Measurements from ENCODE around the gene FLNB. TPM values are rescaled to one million over a fixed set of nuclear protein-coding genes. Genes with fewer than 3 reads are reported as not detected.

Gene FLNB
- total and polyA plus RNA-seq, 2 of the 8 experiments (the other 6 are each of a cell fraction or from before 2014, with no cell fraction given): 72.3 to 118 TPM

DNA sequence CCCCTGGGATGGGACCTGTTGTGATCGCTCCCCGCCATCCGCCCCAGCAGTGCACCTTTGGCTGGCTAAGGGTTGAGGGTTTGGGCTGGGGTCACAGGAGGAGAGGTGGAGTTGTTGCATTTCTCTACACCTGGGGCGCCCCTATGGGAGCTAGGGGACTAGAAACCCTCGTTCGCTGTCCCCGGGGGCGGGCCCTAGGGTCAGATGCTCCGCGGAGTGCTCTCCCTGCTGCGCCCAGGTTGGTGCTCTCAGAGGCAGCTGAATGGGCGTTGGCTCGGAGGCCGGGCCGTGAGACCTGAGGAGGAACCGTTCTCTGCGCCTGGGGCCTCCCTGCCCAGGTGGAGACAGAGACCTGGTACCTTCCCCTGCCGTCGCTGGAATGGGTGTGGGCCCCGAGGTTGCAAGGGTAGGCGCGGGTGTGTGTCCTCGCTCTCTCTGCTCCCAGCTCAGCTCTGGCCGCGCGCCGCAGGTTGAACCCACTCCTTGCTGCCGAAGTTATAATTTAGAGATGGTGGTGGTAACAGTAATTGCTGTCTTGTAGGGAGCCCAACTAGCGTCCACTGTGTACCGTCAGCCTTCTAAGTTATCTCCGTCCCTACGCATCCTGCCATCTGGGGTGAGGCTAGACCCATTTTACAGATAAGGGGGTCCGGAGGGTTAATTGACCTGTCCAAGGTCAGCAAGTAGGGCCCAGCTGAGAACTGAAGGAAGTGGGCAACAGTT is 965 bp downstream of the FLNB start:
- Histone ChIP-seq H2AK5ac (ENCODE audit: low read depth, low read length) (no peak overlapping the region; the same call in 1 of the 2 replicates), H2BK5ac (ENCODE audit: low read depth, low read length) (peak overlapping the region; percentile 99), H2BK120ac (replicated peaks; ENCODE audit: low read depth, low read length) (no peak overlapping the region), H3K9ac (replicated peaks in 1 of 4; ENCODE audit: extremely low read depth in 1 of 4, low read depth in 3 of 4, low read length in 3 of 4) (peak overlapping the region; percentile 38 to 90 (median 65); a peak in 6 of 7 replicates), H2AFZ (ENCODE audit: low read length) (no peak overlapping the region), H2BK15ac (ENCODE audit: low read length) (no peak overlapping the region), H3K79me1 (ENCODE audit: low read depth, low read length) (peaks cover 9% of the 10 kb centered on the region; the same call in 1 of the 2 replicates), H3K79me2 (ENCODE audit: control insufficient read depth in 1 of 2, insufficient read depth in 2 of 2, low read length in 2 of 2) (peaks cover 35 to 59% of the 10 kb centered on the region in 2 experiments), H3K4me1 (replicated peaks in 1 of 4; ENCODE audit: control insufficient read depth in 3 of 4, insufficient read depth in 4 of 4, low read length in 3 of 4) (peaks cover 5 to 22% (median 5%) of the 10 kb centered on the region in 4 experiments; a peak in 6 of 7 replicates), H3K23me2 (ENCODE audit: low read depth, low read length) (peaks cover 12% of the 10 kb centered on the region; the same call in 1 of the 2 replicates), H4K91ac (replicated peaks; ENCODE audit: insufficient read length, low read length) (no peak overlapping the region), H4K5ac (ENCODE audit: insufficient read length, low read depth, low read length) (peak overlapping the region; percentile 83), H3K4ac (replicated peaks; ENCODE audit: insufficient read length, low read depth, low read length) (no peak overlapping the region), H3K23ac (ENCODE audit: insufficient read length) (no peak overlapping the region), H4K8ac (ENCODE audit: extremely low read depth, insufficient read depth, low read length) (peak overlapping the region; percentile 72; the same call in 1 of the 2 replicates), H3K27me3 (replicated peaks in 1 of 4; ENCODE audit: control insufficient read depth in 3 of 4, extremely low read depth in 1 of 4, insufficient read depth in 3 of 4, low read length in 3 of 4) (no peaks in the 10 kb centered on the region), H3K4me2 (ENCODE audit: insufficient read depth in 1 of 2, low read depth in 2 of 2, low read length in 2 of 2) (peak overlapping the region; percentile 89 to 99), H3K27ac (ENCODE audit: low read depth, low read length) (no peak overlapping the region), H2BK20ac (ENCODE audit: low read length) (no peak overlapping the region), H3K9me3 (ENCODE audit: insufficient read depth in 2 of 2, low read depth in 1 of 2, low read length in 1 of 2) (no peaks in the 10 kb centered on the region), H3K36me3 (ENCODE audit: control insufficient read depth in 2 of 4, insufficient read depth in 4 of 4, low read length in 3 of 4) (no peaks in the 10 kb centered on the region), H4K20me1 (replicated peaks in 1 of 2; ENCODE audit: control insufficient read depth in 1 of 2, insufficient read depth in 2 of 2, low read length in 2 of 2) (peaks cover 9 to 21% of the 10 kb centered on the region in 2 experiments), H3K14ac (ENCODE audit: insufficient read length) (no peak overlapping the region), H3K56ac (replicated peaks; ENCODE audit: insufficient read length, low read depth, low read length) (no peak overlapping the region), H3K18ac (ENCODE audit: extremely low read depth, low read length) (no peak overlapping the region), H3K4me3 (ENCODE audit: extremely low read depth in 1 of 4, insufficient read depth in 2 of 4, low read depth in 3 of 4, low read length in 4 of 4) (peak overlapping the region; percentile 65 to 97 (median 90)), H2BK12ac (ENCODE audit: low read depth, low read length) (no peak overlapping the region)
- TF ChIP-seq RBBP5 (IDR thresholded peaks at IDR 0.05; ENCODE audit: borderline replicate concordance, low read depth, low read length) (0 out of 2 replicates have a peak, but pooled peaks have one; percentile 29), TEAD4 (IDR thresholded peaks at IDR 0.05; ENCODE audit: low read depth, low read length) (no peak)
- DNase-seq (ENCODE audit: low read depth in 1 of 2, low spot score in 2 of 2) (peak in 1 of 2 experiments; percentile 50), FAIRE-seq (no peak)
- ChIA-PET POLR2A (ENCODE audit: partially characterized antibody) (interaction anchor here (0.6 to 4.9 kb wide), 18 partner anchors 11 to 164 kb away, joined by 3 to 55 read pairs (median 4); no protein-coding TSS in a partner anchor), CTCF (ENCODE audit: partially characterized antibody) (interaction anchor here (0.7 to 5.2 kb wide), 20 partner anchors 9 to 169 kb away, joined by 3 to 33 read pairs (median 6); no protein-coding TSS in a partner anchor)
- 10% methylated on average over 30 of the region's 33 CpGs; no CpG with 5 or more reads in 1 of the 2 experiments for WGBS, 2 experiments (ENCODE audit: extremely low coverage in 1 of 2, insufficient coverage in 1 of 2, insufficient read length in 1 of 2, insufficient replicate concordance in 2 of 2, low coverage in 1 of 2, low lambda C conversion rate in 2 of 2, missing lambda C conversion rate in 1 of 2)
